DMS79 treated with DMSO at 0.1 percent for 48 hours (cell line): ENCODE measurements around the gene MACROD2.
"Not testable (repeated sequence)": the region's sequence is repeated elsewhere in the genome, so short reads cannot be mapped to it uniquely, and the experiment has no call there.

ENCODE experiments used
- DNase-seq: peaks from one replicate; lab custom pipeline; 2025; lab: John Stamatoyannopoulos, UW

MACROD2 gene

GRCh38 chr20:15166744-15167143 is 1171.4 kb downstream of the MACROD2 start:
- DNase-seq: no peak

- DNase-seq: no peak
Measured at GRCh38 chr20:15171016-15171415, 1175.7 kb downstream of the MACROD2 start.

GRCh38 chr20:15176929-15177328 is 1181.6 kb downstream of the MACROD2 start:
- DNase-seq: no peak

- DNase-seq: no peak
Measured at GRCh38 chr20:15178581-15178980, 1183.3 kb downstream of the MACROD2 start.

GRCh38 chr20:15179381-15179780 is 1184.1 kb downstream of the MACROD2 start:
- no peak for DNase-seq

DNA sequence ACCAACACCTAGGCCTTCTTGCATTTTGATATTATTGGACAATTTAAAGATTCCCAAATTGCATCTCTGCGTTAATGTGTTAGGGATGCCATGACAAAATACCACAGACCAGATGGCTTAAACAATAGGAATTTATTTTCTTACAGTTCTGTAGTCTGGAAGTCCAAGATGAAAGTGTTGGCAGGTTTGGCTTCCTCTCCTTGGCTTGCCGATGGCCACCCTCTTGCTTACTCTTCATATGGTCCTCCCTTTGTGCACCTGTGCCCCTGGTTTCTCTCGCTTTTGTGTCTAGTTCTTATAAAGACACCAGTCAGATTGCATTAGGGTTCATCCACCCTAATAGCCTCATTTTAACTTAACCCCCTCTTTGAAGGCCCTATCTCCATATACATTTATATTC is 1184.5 kb downstream of the MACROD2 start:
- DNase-seq: no peak

GRCh38 chr20:15185322-15185721 is 1190.0 kb downstream of the MACROD2 start:
- DNase-seq: no peak

DNA sequence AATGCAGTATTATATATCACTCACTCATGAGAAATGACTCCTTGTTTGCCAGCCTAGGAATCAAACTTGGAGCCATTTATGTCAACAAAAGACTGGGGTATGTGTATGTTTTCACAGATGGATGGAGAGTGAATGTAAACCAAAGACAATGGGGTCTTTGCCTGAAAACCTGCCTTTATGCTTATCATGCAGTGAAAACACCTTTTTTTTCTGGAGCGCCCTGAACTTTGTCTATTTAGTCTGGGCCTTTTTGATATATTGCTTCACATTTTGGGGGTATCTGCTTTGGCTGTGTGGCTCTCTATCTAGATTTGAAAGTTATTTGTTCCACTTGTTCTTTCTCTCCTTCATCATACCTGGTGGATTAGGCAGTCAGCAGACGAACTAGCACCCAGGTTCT is 1190.6 kb downstream of the MACROD2 start:
- no peak for DNase-seq

- DNase-seq: no peak
Measured at GRCh38 chr20:15187612-15188011, 1192.3 kb downstream of the MACROD2 start.

DNA sequence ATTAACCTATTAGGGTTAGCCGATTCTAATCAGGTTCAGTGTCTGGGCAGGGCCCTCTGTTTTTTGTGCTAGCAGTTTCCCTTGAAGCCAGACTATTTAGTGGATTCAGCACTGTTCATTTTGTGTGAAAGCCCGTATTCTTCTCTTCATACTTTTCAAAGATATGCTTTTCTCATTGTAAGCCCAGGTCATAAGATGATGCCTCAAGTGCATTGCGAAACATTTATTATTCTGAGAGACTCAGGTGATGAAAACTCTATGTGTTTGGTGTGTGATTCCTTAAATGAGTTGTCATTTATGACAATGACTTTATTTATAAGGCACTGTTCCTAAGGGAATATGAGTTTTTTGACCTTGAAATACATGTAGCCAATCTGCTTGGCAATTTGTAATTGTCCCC is 1193.1 kb downstream of the MACROD2 start:
- DNase-seq: no peak

GRCh38 chr20:15191082-15191723 is 1195.9 kb downstream of the MACROD2 start:
- no peak for DNase-seq

DNA sequence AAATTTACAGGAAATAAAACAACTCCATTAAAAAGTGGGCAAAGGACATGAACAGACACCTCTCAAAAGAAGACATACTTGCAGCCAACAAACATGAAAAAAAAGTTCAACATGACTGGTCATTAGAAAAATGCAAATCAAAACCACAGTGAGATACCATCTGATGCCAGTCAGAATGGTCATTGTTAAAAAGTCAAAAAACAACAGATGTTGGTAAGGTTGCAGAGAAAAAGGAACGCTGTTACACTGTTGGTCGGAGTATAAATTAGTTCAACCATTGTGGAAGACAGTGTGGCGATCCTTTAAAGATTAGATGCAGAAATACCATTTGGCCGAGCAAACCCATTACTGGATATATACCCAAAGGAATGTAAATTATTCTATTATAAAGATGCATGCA is 1200.1 kb downstream of the MACROD2 start:
- no peak for DNase-seq

GRCh38 chr20:15196547-15197255 is 1201.4 kb downstream of the MACROD2 start:
- DNase-seq: no peak

GRCh38 chr20:15198017-15198416 is 1202.7 kb downstream of the MACROD2 start:
- not testable (repeated sequence) for DNase-seq

GRCh38 chr20:15199698-15200097 is 1204.4 kb downstream of the MACROD2 start:
- DNase-seq: no peak

DNA sequence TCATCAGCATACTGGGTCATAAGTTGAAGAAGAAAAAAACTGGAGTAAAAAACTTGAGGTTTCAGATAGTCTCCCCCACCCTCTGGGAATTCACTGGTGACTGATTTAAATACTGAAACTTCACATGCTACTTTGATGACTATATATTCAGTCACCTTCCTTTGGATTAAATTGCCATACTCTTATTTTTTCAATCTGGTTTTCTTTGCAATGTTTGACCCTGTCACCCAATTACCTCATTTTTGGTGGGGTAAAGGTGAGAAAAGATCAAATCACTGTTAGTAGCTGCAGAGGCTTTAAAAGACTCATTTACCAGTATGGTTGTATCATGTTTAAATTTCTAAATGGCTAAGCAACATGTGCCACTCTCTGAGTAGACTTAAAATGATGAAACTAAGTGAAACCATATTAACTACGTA is 1204.8 kb downstream of the MACROD2 start:
- no peak for DNase-seq

DNA sequence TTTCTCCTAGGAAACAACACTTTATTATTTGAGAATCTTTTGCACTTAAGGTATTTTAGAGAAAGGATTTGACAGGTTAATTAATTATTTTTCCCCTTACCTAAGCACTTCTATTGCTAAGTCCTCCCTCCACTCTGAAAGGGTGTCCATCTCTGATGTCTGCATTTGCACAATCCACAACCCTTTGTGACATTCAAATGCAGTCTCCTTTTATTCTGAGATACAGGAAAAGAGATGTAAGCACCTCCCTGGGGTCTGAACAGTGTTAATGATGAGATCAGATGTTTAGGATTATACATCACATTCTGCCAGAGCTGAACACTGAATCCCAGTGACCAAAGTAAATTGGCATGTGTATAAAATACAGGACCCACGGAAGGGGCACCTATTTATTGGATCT is 1206.3 kb downstream of the MACROD2 start:
- DNase-seq: no peak

- DNase-seq: no peak
Measured at GRCh38 chr20:15204234-15204633, 1208.9 kb downstream of the MACROD2 start.

DNA sequence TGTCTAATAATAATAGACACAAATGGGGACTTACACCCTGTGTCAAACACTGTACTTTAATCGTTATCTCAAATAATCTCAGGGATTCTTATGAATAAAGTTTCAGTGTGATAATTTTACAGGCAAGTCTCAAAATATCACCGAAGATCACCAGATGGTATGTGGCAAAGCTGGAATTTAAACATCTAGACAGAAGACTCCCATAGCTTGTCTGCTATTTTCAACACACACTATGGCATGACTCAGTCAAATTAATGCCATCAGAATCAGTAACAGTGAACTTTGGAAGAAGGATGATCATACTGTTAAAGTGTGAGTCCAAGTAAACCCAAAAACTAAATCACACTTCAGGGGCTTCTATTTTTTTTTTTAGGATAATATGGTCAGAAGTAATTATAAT is 1209.7 kb downstream of the MACROD2 start:
- DNase-seq: no peak

GRCh38 chr20:15205719-15206118 is 1210.4 kb downstream of the MACROD2 start:
- DNase-seq: no peak

DNA sequence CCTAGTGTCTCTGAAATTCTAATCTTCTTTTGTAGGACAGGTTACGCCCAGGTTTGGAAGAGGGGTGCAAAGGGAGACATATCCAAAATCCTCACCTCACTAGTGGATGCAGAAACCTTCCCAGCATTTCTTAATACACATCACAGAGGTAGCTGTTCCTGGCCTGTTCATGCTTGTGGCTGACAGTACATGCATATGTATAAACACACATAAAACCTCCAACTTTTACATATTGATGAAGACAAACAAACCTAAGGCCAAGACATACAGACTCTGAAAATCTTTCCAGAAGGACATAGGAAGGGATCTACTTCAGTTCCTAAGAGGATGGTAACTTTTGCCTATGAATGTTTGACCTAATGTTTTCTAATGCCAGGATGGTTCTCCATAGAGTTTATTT is 1214.2 kb downstream of the MACROD2 start:
- no peak for DNase-seq

GRCh38 chr20:15214051-15214450 is 1218.7 kb downstream of the MACROD2 start:
- DNase-seq: no peak

DNA sequence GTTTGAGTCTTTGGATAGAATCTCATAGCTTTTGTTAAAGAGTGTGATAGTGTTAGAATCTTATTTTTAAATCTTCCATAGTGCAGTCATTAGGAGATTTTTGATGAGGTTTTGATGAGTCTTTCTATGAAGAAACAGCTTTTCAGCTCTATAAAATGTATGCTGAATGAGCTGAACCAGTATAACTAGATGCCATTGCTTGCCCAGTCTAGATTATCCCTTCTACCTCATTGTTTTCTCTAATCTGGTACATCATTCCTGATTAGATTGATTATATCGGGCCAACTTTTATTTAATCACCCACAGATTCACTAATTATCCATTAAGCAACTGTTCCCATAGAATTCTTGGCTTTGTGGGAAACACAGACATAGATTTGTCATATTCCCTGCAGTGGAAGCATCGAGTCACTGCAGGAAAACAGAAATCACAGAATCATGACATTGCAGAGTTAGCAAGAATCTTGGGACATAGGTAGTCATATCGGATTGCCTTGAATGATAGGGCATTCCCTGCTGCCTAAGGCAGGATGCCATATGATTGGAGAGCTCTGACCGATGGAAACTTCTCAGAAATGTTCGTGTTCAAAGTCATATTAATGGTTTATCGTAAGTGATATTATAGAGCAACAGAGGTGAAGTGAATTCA is 1224.8 kb downstream of the MACROD2 start:
- DNase-seq: no peak
